Measurements from ENCODE around the gene RAP1GDS1.

The RAP1GDS1 gene, protein sequence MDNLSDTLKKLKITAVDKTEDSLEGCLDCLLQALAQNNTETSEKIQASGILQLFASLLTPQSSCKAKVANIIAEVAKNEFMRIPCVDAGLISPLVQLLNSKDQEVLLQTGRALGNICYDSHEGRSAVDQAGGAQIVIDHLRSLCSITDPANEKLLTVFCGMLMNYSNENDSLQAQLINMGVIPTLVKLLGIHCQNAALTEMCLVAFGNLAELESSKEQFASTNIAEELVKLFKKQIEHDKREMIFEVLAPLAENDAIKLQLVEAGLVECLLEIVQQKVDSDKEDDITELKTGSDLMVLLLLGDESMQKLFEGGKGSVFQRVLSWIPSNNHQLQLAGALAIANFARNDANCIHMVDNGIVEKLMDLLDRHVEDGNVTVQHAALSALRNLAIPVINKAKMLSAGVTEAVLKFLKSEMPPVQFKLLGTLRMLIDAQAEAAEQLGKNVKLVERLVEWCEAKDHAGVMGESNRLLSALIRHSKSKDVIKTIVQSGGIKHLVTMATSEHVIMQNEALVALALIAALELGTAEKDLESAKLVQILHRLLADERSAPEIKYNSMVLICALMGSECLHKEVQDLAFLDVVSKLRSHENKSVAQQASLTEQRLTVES

DNA sequence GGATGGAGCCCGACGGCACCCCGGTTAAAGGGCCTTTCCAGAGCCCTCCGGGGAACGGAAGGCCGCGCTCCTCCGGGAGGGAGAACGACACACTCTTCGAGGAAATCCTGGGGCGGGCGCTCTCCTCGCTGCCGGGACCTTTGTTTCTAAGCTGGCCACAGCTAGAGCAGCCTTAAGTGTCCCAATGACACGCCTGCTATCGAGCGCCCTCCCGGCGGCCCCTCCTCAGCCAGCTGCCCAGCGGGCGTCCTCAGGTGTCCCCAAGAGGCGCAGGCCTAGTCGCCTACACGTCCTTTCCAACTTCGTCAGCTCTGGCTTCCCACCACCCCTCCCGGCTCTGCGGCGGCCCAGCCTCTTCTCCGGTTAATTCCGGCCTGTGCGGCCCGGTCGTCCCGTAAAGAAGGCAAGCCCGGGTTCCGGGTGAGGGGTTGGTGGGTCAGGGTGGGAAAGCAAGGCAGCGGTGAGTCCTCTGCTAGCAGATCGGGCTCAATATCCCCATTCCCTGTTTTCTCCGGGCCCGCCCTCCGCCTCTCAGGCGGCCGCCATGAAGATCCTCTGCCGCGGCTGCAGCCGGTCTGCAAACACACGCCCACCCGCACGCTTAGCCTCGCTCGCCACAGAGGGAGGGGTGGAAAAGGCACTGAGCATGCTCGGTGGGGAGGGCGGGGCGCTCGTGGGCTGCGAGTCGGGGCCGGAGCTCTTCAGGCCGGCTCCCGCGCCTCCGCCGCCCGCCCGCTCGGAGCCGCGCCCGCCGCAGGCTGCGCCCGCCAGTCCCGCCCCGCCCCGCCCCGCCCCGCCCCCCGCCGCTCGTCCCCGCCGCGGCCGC, at the start of gene RAP1GDS1:
RAP1GDS1 (plus strand) TSS at position 806 of the 826 bp plus-strand sequence. CDS start 182 bp downstream, outside the sequence.
- ChIA-PET POLR2A (ENCODE audit: low non-redundant PET) (interaction anchor here (0.6 kb wide), 3 partner anchors 10 to 228 kb away, joined by 3 to 4 read pairs (median 3); no protein-coding TSS in a partner anchor), CTCF (interaction anchor here (0.5 to 0.7 kb wide), 5 partner anchors 24 to 1816 kb away, joined by 3 to 4 read pairs (median 3); no protein-coding TSS in a partner anchor)
- DNase-seq (ENCODE audit: low spot score) = peak; percentile 94
- TF ChIP-seq, protein P1, sequence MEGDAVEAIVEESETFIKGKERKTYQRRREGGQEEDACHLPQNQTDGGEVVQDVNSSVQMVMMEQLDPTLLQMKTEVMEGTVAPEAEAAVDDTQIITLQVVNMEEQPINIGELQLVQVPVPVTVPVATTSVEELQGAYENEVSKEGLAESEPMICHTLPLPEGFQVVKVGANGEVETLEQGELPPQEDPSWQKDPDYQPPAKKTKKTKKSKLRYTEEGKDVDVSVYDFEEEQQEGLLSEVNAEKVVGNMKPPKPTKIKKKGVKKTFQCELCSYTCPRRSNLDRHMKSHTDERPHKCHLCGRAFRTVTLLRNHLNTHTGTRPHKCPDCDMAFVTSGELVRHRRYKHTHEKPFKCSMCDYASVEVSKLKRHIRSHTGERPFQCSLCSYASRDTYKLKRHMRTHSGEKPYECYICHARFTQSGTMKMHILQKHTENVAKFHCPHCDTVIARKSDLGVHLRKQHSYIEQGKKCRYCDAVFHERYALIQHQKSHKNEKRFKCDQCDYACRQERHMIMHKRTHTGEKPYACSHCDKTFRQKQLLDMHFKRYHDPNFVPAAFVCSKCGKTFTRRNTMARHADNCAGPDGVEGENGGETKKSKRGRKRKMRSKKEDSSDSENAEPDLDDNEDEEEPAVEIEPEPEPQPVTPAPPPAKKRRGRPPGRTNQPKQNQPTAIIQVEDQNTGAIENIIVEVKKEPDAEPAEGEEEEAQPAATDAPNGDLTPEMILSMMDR (conservative IDR thresholded peaks at IDR 0.05; ENCODE audit: low read depth) = no peak
- peak within 1 kb of the TSS; percentile 96 for H3K27ac ChIP-seq

- TF ChIP-seq, protein P1 (conservative IDR thresholded peaks at IDR 0.05; ENCODE audit: low read depth) = no peak
- CTCF ChIA-PET = no interaction called here
- no peak for DNase-seq (ENCODE audit: low spot score)
- no peak overlapping the region for H3K27ac ChIP-seq
- POLR2A ChIA-PET (ENCODE audit: low non-redundant PET) = interaction anchor here (0.7 kb wide), 1 partner anchor 30 kb away, joined by 3 read pairs; no protein-coding TSS in a partner anchor
Observed at GRCh38 chr4:98222306-98222705, 38.9 kb upstream of the RAP1GDS1 start.

DNA sequence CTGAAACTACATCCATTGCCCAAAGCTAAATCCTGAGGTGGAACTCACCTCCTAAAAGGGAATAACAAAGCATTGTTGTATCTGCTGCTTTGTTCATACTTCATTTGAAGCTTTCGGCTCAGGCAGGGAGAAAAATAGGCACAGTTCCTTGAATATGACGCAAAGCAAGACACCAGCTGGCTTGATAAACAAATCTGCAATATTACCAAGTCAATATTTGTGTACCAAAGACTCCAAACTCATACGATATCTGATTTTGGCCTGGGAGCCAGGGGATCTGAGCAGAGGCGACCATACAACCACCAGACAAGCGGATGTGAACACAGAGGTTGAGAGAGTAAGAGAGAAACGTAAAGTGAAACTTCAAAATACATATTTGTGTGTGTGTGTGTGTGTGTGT, 34.8 kb upstream of the RAP1GDS1 start:
- CTCF ChIA-PET = no interaction called here
- no peak overlapping the region for H3K27ac ChIP-seq
- TF ChIP-seq, protein P1 (conservative IDR thresholded peaks at IDR 0.05; ENCODE audit: low read depth) = no peak
- no peak for DNase-seq (ENCODE audit: low spot score)
- POLR2A ChIA-PET (ENCODE audit: low non-redundant PET) = no interaction called here

GRCh38 chr4:98230961-98231360, 30.2 kb upstream of the RAP1GDS1 start:
- no peak overlapping the region for H3K27ac ChIP-seq
- TF ChIP-seq, protein P1 (conservative IDR thresholded peaks at IDR 0.05; ENCODE audit: low read depth) = no peak
- ChIA-PET CTCF (no interaction called here), POLR2A (ENCODE audit: low non-redundant PET) (no interaction called here)
- DNase-seq (ENCODE audit: low spot score) = no peak

DNA sequence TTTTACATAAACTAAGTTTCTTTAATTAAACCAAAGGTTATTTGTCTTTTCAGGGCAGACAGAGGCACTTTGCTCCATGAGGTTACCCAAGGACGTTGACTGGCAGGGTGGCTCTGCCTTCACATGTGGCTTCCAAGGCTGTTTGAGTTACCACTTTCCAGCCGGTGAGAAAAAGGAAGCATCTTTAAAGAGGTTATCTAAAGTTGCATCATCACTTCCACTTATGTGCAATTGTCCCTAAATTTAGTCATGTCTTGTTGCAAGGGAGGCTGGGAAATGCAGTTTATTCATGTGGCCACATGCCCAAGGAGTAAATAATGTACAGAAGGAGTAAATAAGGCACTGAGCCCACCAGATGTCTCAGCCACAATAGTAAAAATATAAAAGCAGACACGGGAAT, 29.0 kb upstream of the RAP1GDS1 start:
- ChIA-PET POLR2A (ENCODE audit: low non-redundant PET) (no interaction called here), CTCF (no interaction called here)
- DNase-seq (ENCODE audit: low spot score) = peak; percentile 16
- TF ChIP-seq, protein P1 (conservative IDR thresholded peaks at IDR 0.05; ENCODE audit: low read depth) = no peak
- no peak overlapping the region for H3K27ac ChIP-seq

DNA sequence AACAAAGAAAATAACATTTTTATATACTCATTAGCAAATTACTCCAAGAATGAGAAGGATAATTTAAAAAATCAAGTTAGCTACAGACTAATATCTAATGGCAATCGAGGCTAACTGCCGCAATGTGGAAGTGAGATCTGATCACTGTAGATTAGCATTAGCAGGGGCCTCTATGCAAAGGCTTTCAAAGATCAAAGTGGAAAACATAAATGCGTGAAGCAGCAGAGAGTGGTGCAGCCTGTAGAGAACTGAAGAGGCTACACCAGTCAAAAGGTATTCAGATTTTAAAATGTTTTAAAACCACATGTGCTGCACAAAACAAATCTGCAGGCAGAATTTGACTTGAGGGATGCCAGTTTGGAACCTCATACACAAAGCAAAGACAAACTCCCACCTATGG, 24.0 kb upstream of the RAP1GDS1 start:
- DNase-seq (ENCODE audit: low spot score) = no peak
- no peak overlapping the region for H3K27ac ChIP-seq
- TF ChIP-seq, protein P1 (conservative IDR thresholded peaks at IDR 0.05; ENCODE audit: low read depth) = no peak
- CTCF ChIA-PET = interaction anchor here (0.8 kb wide), 1 partner anchor 12 kb away, joined by 4 read pairs; no protein-coding TSS in a partner anchor
- POLR2A ChIA-PET (ENCODE audit: low non-redundant PET) = no interaction called here

Measured in RWPE1 (cell line).